IMR-90 (cell line): ENCODE data around the gene PELI1. TPM values are rescaled to one million over a fixed set of nuclear protein-coding genes. Genes with fewer than 3 reads are reported as not detected.

Experiments used
- ATAC-seq: fragments of 200-7000 bp; cut with Tn5 transposase; 2 replicates; pipeline ENCODE4 v1.9.1; 2020; ENCODE audit warnings: low read depth, mild to moderate bottlenecking, moderate library complexity
- BruUV-seq: library from RNA; stranded (reverse); fragments of 400-500 nt; replicated peaks from 2 replicates; lab custom pipeline; 2021; lab: Mats Ljungman, UMichigan
- CTCF ChIA-PET: fragments of 300-600 bp; formaldehyde crosslinking; extraction: SDS; loops from one replicate; lab custom pipeline; 2021; ENCODE audit warnings: antibody characterized with exemption; lab: Yijun Ruan, JAX
- POLR2A ChIA-PET: fragments of 300-600 bp; sonication (Branson Sonifier 250); formaldehyde crosslinking; loops from one replicate; lab custom pipeline; 2022; ENCODE audit warnings: antibody characterized with exemption; ENCODE audit not compliant: unreplicated experiment; lab: Charles Lee
- DNase-seq: peaks from one replicate; pipeline ENCODE4 v3.0.0; 2013
- H2AFZ ChIP-seq: replicated peaks from 2 replicates; pipeline ENCODE3; 2013; ENCODE audit warnings: low read length, mild to moderate bottlenecking; ENCODE audit not compliant: poor library complexity
- H2AK5ac ChIP-seq: 2 replicates; pipeline ENCODE4 v1.6.1; 2013; ENCODE audit warnings: low read depth, low read length, inconsistent platforms
- H2AK9ac ChIP-seq: replicated peaks from 2 replicates; pipeline ENCODE3; 2013; ENCODE audit warnings: mild to moderate bottlenecking, low read depth, low read length, moderate library complexity; ENCODE audit not compliant: poor library complexity
- H2BK120ac ChIP-seq: 2 replicates; pipeline ENCODE4 v1.6.1; 2013; ENCODE audit warnings: low read depth, low read length, inconsistent platforms
- H2BK15ac ChIP-seq: 3 replicates; pipeline ENCODE4 v1.6.1; 2013; ENCODE audit warnings: low read depth, low read length, inconsistent platforms
- H2BK20ac ChIP-seq: 2 replicates; pipeline ENCODE4 v1.6.1; 2013; ENCODE audit warnings: low read depth, mild to moderate bottlenecking, inconsistent platforms, low read length, moderate library complexity
- H2BK5ac ChIP-seq: 2 replicates; pipeline ENCODE4 v1.6.1; 2013; ENCODE audit warnings: mild to moderate bottlenecking, low read depth, low read length, inconsistent platforms; ENCODE audit not compliant: poor library complexity, severe bottlenecking
- H3K14ac ChIP-seq: replicated peaks from 2 replicates; pipeline ENCODE4 v1.6.1; 2013; ENCODE audit warnings: low read depth, low read length, inconsistent platforms
- H3K18ac ChIP-seq: 2 replicates; pipeline ENCODE4 v1.6.1; 2013; ENCODE audit warnings: low read depth, low read length, control low read depth
- H3K23ac ChIP-seq: 2 replicates; pipeline ENCODE4 v1.6.1; 2013; ENCODE audit warnings: low read depth, low read length, inconsistent platforms
- H3K27ac ChIP-seq: 2 replicates; pipeline ENCODE4 v1.5.1; 2013; ENCODE audit warnings: mild to moderate bottlenecking, control low read depth, low read length; ENCODE audit not compliant: insufficient read depth
- H3K27me3 ChIP-seq: 2 replicates; pipeline ENCODE4 v1.6.1; 2013; ENCODE audit warnings: low read length; ENCODE audit not compliant: control insufficient read depth, insufficient read depth
- H3K36me3 ChIP-seq: 2 replicates; pipeline ENCODE4 v1.6.1; 2013; ENCODE audit warnings: low read length, mixed read lengths; ENCODE audit not compliant: control insufficient read depth, insufficient read depth
- H3K4ac ChIP-seq: 2 replicates; pipeline ENCODE4 v1.6.1; 2013; ENCODE audit warnings: low read depth, low read length, inconsistent platforms
- H3K4me1 ChIP-seq: 2 replicates; pipeline ENCODE4 v1.6.1; 2013; ENCODE audit warnings: low read length, mixed read lengths; ENCODE audit not compliant: control insufficient read depth, insufficient read depth
- H3K4me2 ChIP-seq: 2 replicates; pipeline ENCODE4 v1.6.1; 2013; ENCODE audit warnings: low read depth, mild to moderate bottlenecking, control low read depth, low read length, moderate library complexity
- H3K4me3 ChIP-seq: 2 replicates; pipeline ENCODE4 v1.5.1; 2013; ENCODE audit warnings: low read depth, mild to moderate bottlenecking, control low read depth, low read length, moderate library complexity; ENCODE audit not compliant: insufficient read depth
- H3K56ac ChIP-seq: 2 replicates; pipeline ENCODE4 v1.6.1; 2013; ENCODE audit warnings: low read length, inconsistent platforms; ENCODE audit not compliant: insufficient read depth; ENCODE audit errors: extremely low read depth
- H3K79me1 ChIP-seq, 2 experiments: 2 replicates each; pipeline ENCODE4 v1.6.1; 2013; ENCODE audit warnings: low read length in 2 of 2, inconsistent platforms in 1 of 2, low read depth in 1 of 2
- H3K9ac ChIP-seq: 2 replicates; pipeline ENCODE4 v1.6.1; 2013; ENCODE audit warnings: low read depth, low read length, control low read depth
- H3K9me1 ChIP-seq: 2 replicates; pipeline ENCODE4 v1.6.1; 2013; ENCODE audit warnings: low read length, inconsistent platforms; ENCODE audit not compliant: insufficient read depth
- H3K9me3 ChIP-seq: 2 replicates; pipeline ENCODE4 v1.6.1; 2013; ENCODE audit warnings: low read length; ENCODE audit not compliant: control insufficient read depth, insufficient read depth
- H4K20me1 ChIP-seq: 2 replicates; pipeline ENCODE4 v1.6.1; 2013; ENCODE audit warnings: low read length, inconsistent platforms; ENCODE audit not compliant: insufficient read depth
- H4K5ac ChIP-seq: 2 replicates; pipeline ENCODE4 v1.6.1; 2013; ENCODE audit warnings: mild to moderate bottlenecking, low read depth, low read length, control low read depth
- H4K8ac ChIP-seq, 2 experiments: 2 replicates each; pipeline ENCODE4 v1.6.1; 2013; ENCODE audit warnings: low read depth in 2 of 2, low read length in 2 of 2, control low read depth in 1 of 2, inconsistent platforms in 1 of 2
- H4K91ac ChIP-seq: 2 replicates; pipeline ENCODE4 v1.6.1; 2013; ENCODE audit warnings: low read depth, low read length, inconsistent platforms; ENCODE audit not compliant: insufficient read depth
- BHLHE40 ChIP-seq: fragments of 150-350 bp; IDR thresholded peaks from 2 replicates; pipeline ENCODE4 v1.6.1; 2016; ENCODE audit warnings: mild to moderate bottlenecking, low read depth, low read length
- CEBPB ChIP-seq: IDR thresholded peaks from 2 replicates; pipeline ENCODE4 v1.6.1; 2012; ENCODE audit warnings: low read depth, low read length, improper control_type of control experiment
- CHD1 ChIP-seq: IDR thresholded peaks from 2 replicates; pipeline ENCODE4 v1.6.1; 2012; ENCODE audit warnings: low read depth, low read length, improper control_type of control experiment
- FOS ChIP-seq: fragments of 150-350 bp; IDR thresholded peaks from 2 replicates; pipeline ENCODE4 v1.6.1; 2016; ENCODE audit warnings: low read depth, low read length
- MAFK ChIP-seq: IDR thresholded peaks from 2 replicates; pipeline ENCODE4 v1.6.1; 2012; ENCODE audit warnings: low read depth, low read length, improper control_type of control experiment
- MAZ ChIP-seq: IDR thresholded peaks from 2 replicates; pipeline ENCODE4 v1.6.1; 2012; ENCODE audit warnings: low read depth, mild to moderate bottlenecking, low read length, improper control_type of control experiment, moderate library complexity, borderline replicate concordance
- MXI1 ChIP-seq: IDR thresholded peaks from 2 replicates; pipeline ENCODE4 v1.6.1; 2012; ENCODE audit warnings: low read depth, mild to moderate bottlenecking, low read length, moderate library complexity, borderline replicate concordance
- NFE2L2 ChIP-seq: fragments of 150-350 bp; IDR thresholded peaks from 2 replicates; pipeline ENCODE4 v1.6.1; 2016; ENCODE audit warnings: low read depth, mild to moderate bottlenecking, low read length
- POLR2A ChIP-seq: IDR thresholded peaks from 2 replicates; pipeline ENCODE4 v1.6.1; 2012; ENCODE audit warnings: mild to moderate bottlenecking, low read depth, low read length
- USF2 ChIP-seq: fragments of 150-350 bp; IDR thresholded peaks from 2 replicates; pipeline ENCODE4 v1.6.1; 2017; ENCODE audit warnings: mild to moderate bottlenecking, antibody characterized with exemption, low read length, low read depth
- WGBS, 2 experiments: methylation state at CpG; one replicate each; pipeline versions ENCODE4 v1.1.5 to v1.1.7; 2013; ENCODE audit warnings: missing lambda C conversion rate in 2 of 2; ENCODE audit not compliant: insufficient read length in 1 of 2; ENCODE audit errors: extremely low coverage in 2 of 2; 5-methylcytosine and 5-hydroxymethylcytosine counted together
- dilution Hi-C: fragments of 300-500 bp; cut with HindIII; formaldehyde crosslinking; loops from one replicate; pipeline ENCODE4 v1.14.3; 2018; ENCODE audit warnings: low sequenced_read_pairs; ENCODE audit not compliant: unreplicated experiment
- in situ Hi-C: fragments of 300-500 bp; cut with MboI; formaldehyde crosslinking; loops from 3 replicates; pipeline ENCODE4 v1.14.3; 2019; ENCODE audit warnings: low sequenced_read_pairs, inconsistent platforms, mixed read lengths
- intact Hi-C: fragments of 100-400 bp; cut with micrococcal nuclease; formaldehyde crosslinking; loops from 2 replicates; pipeline ENCODE4 v1.10.0; 2022
- polyA plus RNA-seq, 3 experiments: library from polyadenylated mRNA; depleted of rRNA; stranded (reverse); fragments of >200 nt; gene quantifications; 2 replicates each; pipeline ENCODE4 v1.2.3, GENCODE V29; 2012; ENCODE audit warnings: low replicate concordance in 1 of 3
- total RNA-seq: library from RNA; depleted of rRNA; stranded (reverse); fragments of >200 nt; gene quantifications from 2 replicates; pipeline ENCODE4 v1.2.3, GENCODE V29; 2012

The PELI1 gene
- total and polyA plus RNA-seq, 2 of the 4 experiments (the other 2 are of a cell fraction) = 2.2 to 2.5 TPM

GRCh38 chr2:64119369-64119768, 24.9 kb downstream of the PELI1 start:
- H3K79me1 ChIP-seq = peaks cover 0 to 4% of the 10 kb centered on the region in 2 experiments; a peak in 2 of 4 replicates
- H3K4me1 ChIP-seq = no peaks in the 10 kb centered on the region; the same call in 1 of the 2 replicates
- H4K91ac ChIP-seq = no peak overlapping the region
- no peak overlapping the region for H4K8ac ChIP-seq
- H3K4ac ChIP-seq = no peak overlapping the region
- no peak for TF ChIP-seq USF2
- no peak for TF ChIP-seq MXI1
- TF ChIP-seq MAZ = no peak
- TF ChIP-seq BHLHE40 = no peak
- no peak for TF ChIP-seq MAFK
- TF ChIP-seq FOS = no peak
- no peak for TF ChIP-seq NFE2L2
- no peak for TF ChIP-seq CEBPB
- TF ChIP-seq CHD1 = no peak
- no peak for TF ChIP-seq POLR2A
- in situ Hi-C loops = no loop called here
- BruUV-seq = no TSS peak
- no peaks in the 10 kb centered on the region for H4K20me1 ChIP-seq
- H2BK20ac ChIP-seq = no peak overlapping the region
- H3K4me2 ChIP-seq = no peak overlapping the region
- H2AK5ac ChIP-seq = no peak overlapping the region
- no peak overlapping the region for H2AFZ ChIP-seq
- H3K14ac ChIP-seq = no peak overlapping the region; the same call in 1 of the 2 replicates
- DNase-seq = no peak
- no peaks in the 10 kb centered on the region for H3K27me3 ChIP-seq
- H3K36me3 ChIP-seq = no peaks in the 10 kb centered on the region
- no peak overlapping the region for H3K4me3 ChIP-seq
- WGBS, 2 experiments = 100% methylated on average over 1 of the region's 4 CpGs; no CpG with 5 or more reads in 1 of the 2 experiments
- intact Hi-C loops = no loop called here
- dilution Hi-C loops = no loop called here
- no peak overlapping the region for H2BK15ac ChIP-seq
- H3K56ac ChIP-seq = no peak overlapping the region
- ATAC-seq = no peak
- H2BK120ac ChIP-seq = no peak overlapping the region
- no peak overlapping the region for H2BK5ac ChIP-seq
- ChIA-PET POLR2A (no interaction called here), CTCF (interaction anchor here (0.5 kb wide), 1 partner anchor 48 kb away, joined by 7 read pairs; no protein-coding TSS in a partner anchor)
- H3K23ac ChIP-seq = no peak overlapping the region
- H3K9me1 ChIP-seq = no peaks in the 10 kb centered on the region
- no peak overlapping the region for H4K5ac ChIP-seq
- no peak overlapping the region for H3K27ac ChIP-seq
- H3K18ac ChIP-seq = no peak overlapping the region
- H3K9ac ChIP-seq = no peak overlapping the region
- H3K9me3 ChIP-seq = no peaks in the 10 kb centered on the region
- no peak overlapping the region for H2AK9ac ChIP-seq
